KMS-11 (cell line): ENCODE measurements around the gene MROH2A.

Experiments used
- H2AFZ ChIP-seq: fragments of 200-600 bp; sonication (generic); 2 replicates; pipeline ENCODE4 v1.6.1; 2016; ENCODE audit warnings: antibody characterized with exemption, mixed run types, low read depth
- H3K27ac ChIP-seq: fragments of 200-600 bp; sonication (generic); 2 replicates; pipeline ENCODE4 v1.6.1; 2016; ENCODE audit warnings: mild to moderate bottlenecking, mixed run types
- H3K27me3 ChIP-seq: fragments of 200-600 bp; sonication (generic); 2 replicates; pipeline ENCODE4 v1.6.1; 2017; ENCODE audit warnings: mild to moderate bottlenecking, low read depth, mixed run types, moderate library complexity; ENCODE audit not compliant: insufficient read depth
- H3K36me3 ChIP-seq: fragments of 200-600 bp; sonication (generic); 2 replicates; pipeline ENCODE4 v1.6.1; 2017; ENCODE audit warnings: mild to moderate bottlenecking, mixed run types; ENCODE audit not compliant: insufficient read depth
- H3K4me1 ChIP-seq: fragments of 200-600 bp; sonication (generic); 2 replicates; pipeline ENCODE4 v1.6.1; 2016; ENCODE audit warnings: mild to moderate bottlenecking, low read depth, mixed run types; ENCODE audit not compliant: poor library complexity, severe bottlenecking
- H3K4me2 ChIP-seq: fragments of 200-600 bp; sonication (generic); 2 replicates; pipeline ENCODE4 v1.7.0; 2016; ENCODE audit warnings: mild to moderate bottlenecking, mixed run types
- H3K4me3 ChIP-seq: fragments of 200-600 bp; sonication (generic); IDR thresholded peaks from 2 replicates; pipeline ENCODE4 v1.6.1; 2017; ENCODE audit warnings: low read depth, low read length, mixed read lengths; ENCODE audit not compliant: insufficient read depth
- H3K79me2 ChIP-seq: fragments of 200-600 bp; sonication (generic); 2 replicates; pipeline ENCODE4 v1.6.1; 2016; ENCODE audit warnings: low read depth, mixed run types; ENCODE audit not compliant: insufficient read depth
- H3K9ac ChIP-seq: fragments of 200-600 bp; sonication (generic); 2 replicates; pipeline ENCODE4 v1.6.1; 2016; ENCODE audit warnings: mild to moderate bottlenecking, mixed run types
- H4K20me1 ChIP-seq: fragments of 200-600 bp; sonication (generic); 2 replicates; pipeline ENCODE4 v1.6.1; 2016; ENCODE audit warnings: mild to moderate bottlenecking, mixed run types; ENCODE audit not compliant: insufficient read depth
- CTCF ChIP-seq: fragments of 200-600 bp; sonication (generic); conservative IDR thresholded peaks from 2 replicates; pipeline ENCODE4 v1.6.1; 2017; ENCODE audit warnings: low read depth, mild to moderate bottlenecking, antibody characterized with exemption, low read length, moderate library complexity, mixed read lengths

Gene MROH2A

GRCh38 chr2:233800208-233800607, 22.1 kb downstream of the MROH2A start:
- no peaks in the 10 kb centered on the region for H3K4me1 ChIP-seq
- H3K4me3 ChIP-seq: no peak overlapping the region
- no peaks in the 10 kb centered on the region for H3K36me3 ChIP-seq
- no peaks in the 10 kb centered on the region for H3K27me3 ChIP-seq
- no peak overlapping the region for H3K4me2 ChIP-seq
- H2AFZ ChIP-seq: no peak overlapping the region
- H3K79me2 ChIP-seq: no peaks in the 10 kb centered on the region
- no peaks in the 10 kb centered on the region for H4K20me1 ChIP-seq
- TF ChIP-seq CTCF: no peak
- H3K9ac ChIP-seq: no peak overlapping the region
- H3K27ac ChIP-seq: no peak overlapping the region

- no peaks in the 10 kb centered on the region for H3K36me3 ChIP-seq
- no peak for TF ChIP-seq CTCF
- no peak overlapping the region for H2AFZ ChIP-seq
- no peaks in the 10 kb centered on the region for H4K20me1 ChIP-seq
- H3K4me1 ChIP-seq: no peaks in the 10 kb centered on the region
- H3K27ac ChIP-seq: no peak overlapping the region
- no peaks in the 10 kb centered on the region for H3K27me3 ChIP-seq
- H3K79me2 ChIP-seq: no peaks in the 10 kb centered on the region
- no peak overlapping the region for H3K4me3 ChIP-seq
- H3K4me2 ChIP-seq: no peak overlapping the region
- H3K9ac ChIP-seq: no peak overlapping the region
Measured at GRCh38 chr2:233801357-233802131, 23.4 kb downstream of the MROH2A start.

DNA sequence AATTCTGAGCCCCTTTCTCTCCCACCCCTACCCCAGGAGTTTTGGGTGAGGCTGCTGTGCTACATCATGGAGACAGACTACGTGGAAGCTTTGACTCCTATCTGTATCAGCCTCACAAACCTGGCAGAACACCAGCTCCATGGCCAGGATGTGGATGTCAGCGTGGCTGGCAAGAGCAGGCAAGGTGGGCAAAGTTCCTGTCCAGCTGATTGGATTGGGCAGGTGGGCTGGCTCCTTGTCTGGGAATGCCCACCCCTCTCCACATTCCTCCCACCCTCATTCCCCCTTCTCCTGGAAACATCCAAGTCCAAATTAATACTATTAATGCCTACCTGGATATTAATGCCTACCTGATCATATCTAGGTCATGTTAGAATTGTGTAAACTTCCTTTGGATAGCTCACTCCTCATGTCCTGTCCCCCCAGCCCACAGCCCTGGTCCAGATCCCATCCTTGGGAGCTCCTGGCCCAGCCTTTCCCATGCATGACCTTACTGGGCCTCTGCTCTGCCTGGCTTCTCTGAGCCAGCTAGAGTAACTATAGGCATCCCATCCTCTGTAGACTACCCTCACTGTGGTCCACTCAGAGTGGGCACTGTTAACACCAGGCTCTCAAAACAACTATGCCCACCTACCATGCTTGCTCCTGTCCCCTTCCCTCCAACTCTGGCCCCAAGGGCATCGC, 24.1 kb downstream of the MROH2A start:
- Histone ChIP-seq H3K4me2 (no peak overlapping the region), H3K4me1 (no peaks in the 10 kb centered on the region), H3K36me3 (no peaks in the 10 kb centered on the region), H3K9ac (no peak overlapping the region), H3K27me3 (no peaks in the 10 kb centered on the region), H3K79me2 (no peaks in the 10 kb centered on the region), H3K27ac (no peak overlapping the region), H2AFZ (no peak overlapping the region), H3K4me3 (no peak overlapping the region), H4K20me1 (no peaks in the 10 kb centered on the region)
- TF ChIP-seq CTCF: no peak

- TF ChIP-seq CTCF: no peak
- H3K36me3 ChIP-seq: no peaks in the 10 kb centered on the region
- no peaks in the 10 kb centered on the region for H3K27me3 ChIP-seq
- H3K9ac ChIP-seq: no peak overlapping the region
- no peak overlapping the region for H3K4me3 ChIP-seq
- no peak overlapping the region for H3K4me2 ChIP-seq
- no peak overlapping the region for H2AFZ ChIP-seq
- no peaks in the 10 kb centered on the region for H3K79me2 ChIP-seq
- H3K4me1 ChIP-seq: no peaks in the 10 kb centered on the region
- no peak overlapping the region for H3K27ac ChIP-seq
- H4K20me1 ChIP-seq: no peaks in the 10 kb centered on the region
Measured at GRCh38 chr2:233803292-233803911, 25.3 kb downstream of the MROH2A start.
